GM04504 (cell line): ENCODE data around the gene SUFU.
"Not testable (repeated sequence)": the region's sequence is repeated elsewhere in the genome, so short reads cannot be mapped to it uniquely, and the experiment has no call there.

Source experiments
- DNase-seq: peaks from one replicate; pipeline ENCODE4 v3.0.0-alpha.2; 2012; ENCODE audit warnings: low read depth

SUFU gene

GRCh38 chr10:102514487-102515311 is 10.9 kb downstream of the SUFU start:
- DNase-seq, result no peak

GRCh38 chr10:102515724-102516123 is 12.0 kb downstream of the SUFU start:
- no peak for DNase-seq

GRCh38 chr10:102517553-102517952 is 13.8 kb downstream of the SUFU start:
- DNase-seq, result no peak

- DNase-seq, result no peak
Observed at GRCh38 chr10:102519246-102519825, 15.6 kb downstream of the SUFU start.

- no peak for DNase-seq
Observed at GRCh38 chr10:102522874-102523249, 19.1 kb downstream of the SUFU start.

GRCh38 chr10:102523250-102524029 is 19.7 kb downstream of the SUFU start:
- DNase-seq, result no peak

GRCh38 chr10:102524746-102525145 is 21.0 kb downstream of the SUFU start:
- DNase-seq, result no peak

- no peak for DNase-seq
Observed at GRCh38 chr10:102527546-102527945, 23.8 kb downstream of the SUFU start.

GRCh38 chr10:102534333-102534732 is 30.6 kb downstream of the SUFU start:
- DNase-seq, result no peak

- not testable (repeated sequence) for DNase-seq
Observed at GRCh38 chr10:102534966-102535365, 31.2 kb downstream of the SUFU start.

GRCh38 chr10:102535481-102536147 is 31.8 kb downstream of the SUFU start:
- no peak for DNase-seq

GRCh38 chr10:102537367-102537766 is 33.6 kb downstream of the SUFU start:
- no peak for DNase-seq

- no peak for DNase-seq
Observed at GRCh38 chr10:102537948-102538347, 34.2 kb downstream of the SUFU start.

GRCh38 chr10:102538811-102539210 is 35.0 kb downstream of the SUFU start:
- DNase-seq, result no peak

GRCh38 chr10:102540023-102540422 is 36.3 kb downstream of the SUFU start:
- no peak for DNase-seq

GRCh38 chr10:102542800-102543418 is 39.1 kb downstream of the SUFU start:
- no peak for DNase-seq

GRCh38 chr10:102545265-102545871 is 41.6 kb downstream of the SUFU start:
- no peak for DNase-seq

GRCh38 chr10:102545997-102546396 is 42.2 kb downstream of the SUFU start:
- no peak for DNase-seq

GRCh38 chr10:102546606-102547320 is 43.0 kb downstream of the SUFU start:
- DNase-seq, result peak; percentile 60

GRCh38 chr10:102549549-102549948 is 45.8 kb downstream of the SUFU start:
- no peak for DNase-seq
